GM23248 (cell line): ENCODE data around the gene GJB6. TPM values are rescaled to one million over a fixed set of nuclear protein-coding genes. Genes with fewer than 3 reads are reported as not detected.

Source experiments
- DNase-seq: peaks from one replicate; pipeline ENCODE4 v3.0.0-alpha.2; 2015
- H2AFZ ChIP-seq: fragments of 200-600 bp; sonication (generic); 2 replicates; pipeline ENCODE4 v1.6.1; 2016; ENCODE audit warnings: antibody characterized with exemption
- H3F3A ChIP-seq: fragments of 200-600 bp; sonication (generic); 2 replicates; pipeline ENCODE4 v1.6.1; 2016; ENCODE audit warnings: mild to moderate bottlenecking, antibody characterized with exemption, mixed run types; ENCODE audit not compliant: insufficient read depth
- H3K27ac ChIP-seq: fragments of 200-600 bp; sonication (generic); 2 replicates; pipeline ENCODE4 v1.5.1; 2016; ENCODE audit warnings: mild to moderate bottlenecking
- H3K27me3 ChIP-seq: fragments of 200-600 bp; sonication (generic); replicated peaks from 2 replicates; pipeline ENCODE4 v1.6.1; 2016; ENCODE audit warnings: mild to moderate bottlenecking; ENCODE audit not compliant: insufficient read depth
- H3K36me3 ChIP-seq: fragments of 200-600 bp; sonication (generic); 2 replicates; pipeline ENCODE4 v1.6.1; 2016; ENCODE audit warnings: low read depth, mild to moderate bottlenecking
- H3K4me1 ChIP-seq: fragments of 200-600 bp; sonication (generic); 2 replicates; pipeline ENCODE4 v1.6.1; 2016; ENCODE audit warnings: mild to moderate bottlenecking; ENCODE audit not compliant: insufficient read depth
- H3K4me2 ChIP-seq: fragments of 200-600 bp; sonication (generic); one replicate; pipeline ENCODE4 v1.6.1; 2016; ENCODE audit warnings: mild to moderate bottlenecking; ENCODE audit not compliant: unreplicated experiment
- H3K4me3 ChIP-seq: fragments of 200-600 bp; sonication (generic); 2 replicates; pipeline ENCODE4 v1.5.1; 2016; ENCODE audit warnings: mild to moderate bottlenecking
- H3K79me2 ChIP-seq: fragments of 200-600 bp; sonication (generic); 2 replicates; pipeline ENCODE4 v1.6.1; 2016; ENCODE audit warnings: mild to moderate bottlenecking; ENCODE audit not compliant: insufficient read depth
- H3K9ac ChIP-seq: fragments of 200-600 bp; sonication (generic); 2 replicates; pipeline ENCODE4 v1.6.1; 2016; ENCODE audit warnings: mild to moderate bottlenecking
- H3K9me2 ChIP-seq: fragments of 200-600 bp; sonication (generic); 2 replicates; pipeline ENCODE4 v1.6.1; 2016; ENCODE audit warnings: mixed run types, mild to moderate bottlenecking, moderate library complexity; ENCODE audit not compliant: insufficient read depth
- H3K9me3 ChIP-seq: fragments of 200-600 bp; sonication (generic); one replicate; pipeline ENCODE4 v1.6.1; 2017; ENCODE audit warnings: low read depth
- H4K20me1 ChIP-seq: fragments of 200-600 bp; sonication (generic); 2 replicates; pipeline ENCODE4 v1.6.0; 2016; ENCODE audit not compliant: insufficient read depth
- EZH2 ChIP-seq: fragments of 200-600 bp; sonication (generic); IDR thresholded peaks from 2 replicates; pipeline ENCODE4 v1.6.1; 2018; ENCODE audit warnings: antibody characterized with exemption, mild to moderate bottlenecking; ENCODE audit not compliant: insufficient read depth, poor library complexity, severe bottlenecking
- EZH2phosphoT487 ChIP-seq: fragments of 200-600 bp; sonication (generic); IDR thresholded peaks from 2 replicates; pipeline ENCODE4 v1.6.1; 2018; ENCODE audit warnings: antibody characterized with exemption, moderate library complexity, mild to moderate bottlenecking, low read depth; ENCODE audit not compliant: insufficient read depth
- whole genome bisulfite sequencing, 2 experiments: methylation state at CpG; one replicate each; pipeline ENCODE4 v1.1.6; 2015 to 2017; ENCODE audit warnings: low lambda C conversion rate in 2 of 2, low coverage in 1 of 2; ENCODE audit errors: missing lambda C conversion rate in 2 of 2; 5-methylcytosine and 5-hydroxymethylcytosine counted together
- in situ Hi-C: fragments of 300-500 bp; cut with MboI; formaldehyde crosslinking; loops from 2 replicates; pipeline ENCODE4 v1.15.0; 2020
- polyA plus RNA-seq: library from polyadenylated mRNA; unstranded; fragments of >200 nt; fragmentation: Nextera tagmentation; extraction: Ambion mirVana; gene quantifications from 2 replicates; pipeline ENCODE4 v1.2.1, GENCODE V29; 2016
- total RNA-seq: library from RNA; depleted of rRNA; stranded (reverse); fragments of >200 nt; shearing (Covaris generic); gene quantifications from 2 replicates; pipeline ENCODE4 v1.2.3, GENCODE V29; 2014

The GJB6 gene
- total and polyA plus RNA-seq, 2 experiments from 2014 or later, result not detected

DNA sequence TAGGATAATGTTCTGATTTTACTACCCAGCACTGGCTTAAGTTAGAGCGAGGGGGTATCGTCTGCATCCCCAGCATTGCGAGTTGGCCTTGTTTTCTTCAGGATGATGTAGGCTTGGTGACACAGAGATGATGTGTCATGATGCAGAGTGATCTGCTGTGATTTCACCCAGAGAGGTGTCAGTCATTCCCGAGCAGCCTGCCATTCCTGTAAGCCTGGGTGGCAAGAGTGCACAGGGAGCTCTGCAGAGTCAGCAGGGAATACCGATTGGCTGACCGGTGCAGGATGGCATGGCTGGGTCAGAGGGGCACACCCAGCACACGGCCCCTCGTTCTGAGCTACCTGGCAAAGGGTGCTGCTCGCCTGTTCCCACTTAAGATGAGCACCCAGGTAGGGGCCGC is 15.8 kb upstream of the GJB6 start:
- Histone ChIP-seq H3K9me2 (no peaks in the 10 kb centered on the region), H3F3A (no peaks in the 10 kb centered on the region), H3K27me3 (peaks cover 8% of the 10 kb centered on the region), H3K36me3 (no peaks in the 10 kb centered on the region), H2AFZ (no peak overlapping the region), H3K27ac (no peak overlapping the region), H3K79me2 (no peaks in the 10 kb centered on the region), H3K4me1 (no peaks in the 10 kb centered on the region), H3K4me3 (no peak overlapping the region), H3K4me2 (no peak overlapping the region), H4K20me1 (no peaks in the 10 kb centered on the region), H3K9ac (no peak overlapping the region), H3K9me3 (no peaks in the 10 kb centered on the region)
- in situ Hi-C loops, result no loop called here
- 64 to 74% methylated on average over 10 of the region's 10 CpGs for WGBS, 2 experiments
- no peak for DNase-seq
- no peak for TF ChIP-seq EZH2
- TF ChIP-seq EZH2phosphoT487, result no peak

GRCh38 chr13:20247403-20247802 is 15.3 kb upstream of the GJB6 start:
- H3K27me3 ChIP-seq, result peaks cover 13% of the 10 kb centered on the region
- no peak overlapping the region for H3K27ac ChIP-seq
- TF ChIP-seq EZH2 (no peak), EZH2phosphoT487 (no peak)
- no peak overlapping the region for H2AFZ ChIP-seq
- no peaks in the 10 kb centered on the region for H4K20me1 ChIP-seq
- no peak overlapping the region for H3K4me3 ChIP-seq
- no peak overlapping the region for H3K9ac ChIP-seq
- H3K9me2 ChIP-seq, result no peaks in the 10 kb centered on the region
- in situ Hi-C loops, result no loop called here
- no peaks in the 10 kb centered on the region for H3F3A ChIP-seq
- DNase-seq, result no peak
- 42 to 46% methylated on average over 14 of the region's 14 CpGs for WGBS, 2 experiments
- H3K4me2 ChIP-seq, result no peak overlapping the region
- no peaks in the 10 kb centered on the region for H3K9me3 ChIP-seq
- no peaks in the 10 kb centered on the region for H3K4me1 ChIP-seq
- no peaks in the 10 kb centered on the region for H3K36me3 ChIP-seq
- H3K79me2 ChIP-seq, result no peaks in the 10 kb centered on the region

DNA sequence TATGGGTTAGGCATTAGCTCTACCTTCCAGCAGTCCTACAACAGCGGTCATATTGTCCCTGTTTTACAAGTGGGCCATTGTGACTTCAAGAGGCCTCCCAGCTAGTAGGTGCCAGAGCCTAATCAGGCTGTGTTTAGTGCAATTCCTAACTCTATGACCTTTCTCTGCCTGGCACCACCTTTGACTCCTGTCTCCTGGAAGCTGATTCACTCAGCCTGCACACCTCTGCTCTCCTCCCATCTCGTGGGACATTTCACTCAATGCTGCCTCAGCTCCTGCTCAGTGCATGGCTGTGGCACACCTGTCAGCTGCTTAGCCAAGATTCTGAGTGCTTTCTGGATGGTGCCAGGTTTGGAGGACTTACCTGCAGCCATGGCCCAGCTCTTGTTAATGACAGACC is 9.5 kb upstream of the GJB6 start:
- H3K27ac ChIP-seq, result no peak overlapping the region
- H3K4me3 ChIP-seq, result no peak overlapping the region
- no peaks in the 10 kb centered on the region for H3K4me1 ChIP-seq
- WGBS, 2 experiments, result 39 to 41% methylated on average over 2 of the region's 2 CpGs
- H3F3A ChIP-seq, result no peaks in the 10 kb centered on the region
- H3K9me3 ChIP-seq, result no peaks in the 10 kb centered on the region
- in situ Hi-C loops, result no loop called here
- no peaks in the 10 kb centered on the region for H3K36me3 ChIP-seq
- DNase-seq, result no peak
- H3K79me2 ChIP-seq, result no peaks in the 10 kb centered on the region
- peaks cover 55% of the 10 kb centered on the region for H3K27me3 ChIP-seq
- no peak overlapping the region for H2AFZ ChIP-seq
- TF ChIP-seq EZH2 (no peak), EZH2phosphoT487 (no peak)
- H3K4me2 ChIP-seq, result no peak overlapping the region
- no peaks in the 10 kb centered on the region for H3K9me2 ChIP-seq
- no peaks in the 10 kb centered on the region for H4K20me1 ChIP-seq
- no peak overlapping the region for H3K9ac ChIP-seq

- peaks cover 58% of the 10 kb centered on the region for H3K27me3 ChIP-seq
- H3K9ac ChIP-seq, result no peak overlapping the region
- H3K4me2 ChIP-seq, result no peak overlapping the region
- no peaks in the 10 kb centered on the region for H3K79me2 ChIP-seq
- H3K4me1 ChIP-seq, result no peaks in the 10 kb centered on the region
- in situ Hi-C loops, result no loop called here
- H3F3A ChIP-seq, result no peaks in the 10 kb centered on the region
- no peak overlapping the region for H2AFZ ChIP-seq
- 37 to 46% methylated on average over 6 of the region's 6 CpGs for WGBS, 2 experiments
- no peaks in the 10 kb centered on the region for H3K9me2 ChIP-seq
- no peaks in the 10 kb centered on the region for H3K9me3 ChIP-seq
- no peaks in the 10 kb centered on the region for H3K36me3 ChIP-seq
- no peak for TF ChIP-seq EZH2
- TF ChIP-seq EZH2phosphoT487, result no peak
- H3K4me3 ChIP-seq, result no peak overlapping the region
- no peak for DNase-seq
- no peak overlapping the region for H3K27ac ChIP-seq
- no peaks in the 10 kb centered on the region for H4K20me1 ChIP-seq
Measured at GRCh38 chr13:20239748-20240147, 7.6 kb upstream of the GJB6 start.

DNA sequence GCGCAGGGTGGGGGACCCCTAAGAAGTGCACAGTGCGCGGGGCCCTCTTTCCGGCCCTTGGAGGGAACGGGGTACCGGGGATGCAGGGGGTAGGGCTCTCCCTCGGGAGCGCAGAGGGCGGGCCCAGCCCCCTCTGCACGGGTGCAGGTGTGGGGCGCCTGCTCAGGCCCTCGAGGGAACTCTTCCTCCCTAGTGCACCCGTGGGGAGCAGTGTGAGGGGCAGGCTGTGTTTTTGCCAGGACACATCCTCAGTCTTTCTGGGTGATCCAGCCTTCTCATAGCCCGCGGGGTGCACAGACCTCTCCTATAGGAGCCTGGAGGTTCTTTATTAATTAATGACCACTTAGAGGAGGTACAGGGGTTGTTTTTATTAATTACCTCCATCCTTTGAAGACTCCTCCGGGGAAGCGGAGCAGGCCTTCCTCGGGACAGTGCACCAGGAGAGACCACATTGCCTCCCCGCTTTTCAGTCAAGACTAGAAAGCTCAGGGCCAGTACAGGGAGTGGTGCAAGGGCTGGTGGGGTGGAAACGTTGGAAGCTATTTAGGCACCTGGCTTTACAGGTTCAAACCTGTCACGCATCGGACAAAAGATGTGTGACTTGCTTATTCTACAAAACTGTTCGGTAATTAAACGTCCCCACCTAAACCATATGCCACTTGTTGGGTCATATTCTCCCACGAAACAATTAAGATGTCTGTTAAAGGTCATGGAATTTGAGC is 598 bp upstream of the GJB6 start:
- Histone ChIP-seq H3K79me2 (no peaks in the 10 kb centered on the region), H2AFZ (no peak overlapping the region), H3K9me2 (no peaks in the 10 kb centered on the region), H4K20me1 (no peaks in the 10 kb centered on the region), H3K36me3 (no peaks in the 10 kb centered on the region), H3K4me3 (no peak overlapping the region), H3K27ac (no peak overlapping the region), H3K9me3 (no peaks in the 10 kb centered on the region), H3K9ac (no peak overlapping the region), H3K27me3 (peaks cover 62% of the 10 kb centered on the region), H3F3A (no peaks in the 10 kb centered on the region), H3K4me1 (no peaks in the 10 kb centered on the region), H3K4me2 (no peak overlapping the region)
- in situ Hi-C loops, result no loop called here
- 29 to 35% methylated on average over 23 to 25 of the region's 25 CpGs for WGBS, 2 experiments
- TF ChIP-seq EZH2phosphoT487 (no peak), EZH2 (peak; percentile 66)
- no peak for DNase-seq
